HG02623 (cell line): ENCODE results near the gene DPF1.
"Not testable (repeated sequence)": the region's sequence is repeated elsewhere in the genome, so short reads cannot be mapped to it uniquely, and the experiment has no call there.

Experiments used
- ATAC-seq: cut with Tn5 transposase; IDR thresholded peaks from one replicate; pipeline ENCODE4 v1.9.1; 2021; ENCODE audit warnings: moderate library complexity; ENCODE audit not compliant: unreplicated experiment

The DPF1 gene

GRCh38 chr19:38224014-38224862, at the start of gene DPF1:
Gene DPF1, minus strand, starts transcription at chr19:38224222. Its CDS starts 80 bp downstream, at chr19:38224142.
- peak; percentile 73 for ATAC-seq

GRCh38 chr19:38273499-38273898, 49.5 kb upstream of the DPF1 start:
- no peak for ATAC-seq

- no peak for ATAC-seq
These were observed 46.7 kb upstream of the DPF1 start for GRCh38 chr19:38270587-38271167.

DNA sequence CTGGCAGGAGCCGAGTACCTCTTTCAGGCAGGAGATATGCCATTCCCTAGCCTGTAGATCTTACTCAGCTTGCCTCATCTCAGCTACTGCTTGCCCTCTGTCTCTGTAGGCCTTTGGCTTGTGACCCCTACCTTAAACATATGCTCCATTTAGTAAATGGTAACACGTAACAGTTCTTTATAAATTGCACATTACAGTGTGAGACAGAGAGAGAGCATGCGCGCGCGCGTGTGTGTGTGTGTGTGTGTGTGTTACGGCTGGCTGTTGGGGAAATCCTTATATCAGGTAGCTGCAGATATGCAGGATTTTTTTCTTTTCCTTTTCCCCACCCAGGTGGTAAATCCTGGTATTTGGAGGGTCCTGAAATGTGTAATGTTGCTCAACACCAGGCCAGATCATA, 44.5 kb upstream of the DPF1 start:
- ATAC-seq: no peak

DNA sequence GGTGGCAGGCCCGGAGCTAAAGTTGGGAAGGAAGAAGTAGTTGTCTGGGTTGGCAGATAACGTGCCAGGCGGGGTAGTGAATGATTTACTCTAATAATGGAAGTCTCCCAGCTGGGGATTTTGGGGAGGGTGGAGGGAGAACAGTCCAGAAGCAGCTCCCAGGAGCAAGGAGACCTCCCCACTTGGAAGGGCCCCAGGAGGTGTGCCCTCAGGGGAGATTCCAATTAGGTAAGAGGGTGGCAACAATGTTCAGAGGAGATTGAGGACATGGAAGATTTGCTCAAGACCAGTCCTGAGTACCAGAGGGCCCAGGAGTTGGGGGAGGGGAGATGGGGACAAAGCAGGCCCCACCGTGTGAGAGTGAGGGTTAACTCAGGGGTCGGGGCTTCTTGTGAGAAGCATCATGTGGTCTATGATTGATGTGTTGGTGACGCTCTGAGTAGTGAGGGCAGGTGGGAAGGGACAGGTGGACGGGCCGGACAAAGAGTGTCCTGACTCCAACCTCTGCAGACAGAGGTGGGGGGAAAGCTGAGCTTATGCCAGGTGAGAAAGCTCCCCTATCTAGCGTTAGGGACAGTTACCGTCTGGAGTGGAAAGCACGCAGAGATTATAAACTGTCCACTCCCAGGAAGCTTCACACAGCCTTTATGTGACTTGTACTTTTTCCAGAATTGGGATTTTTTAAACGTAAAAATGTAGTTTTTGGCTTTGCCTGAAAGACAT, 43.9 kb upstream of the DPF1 start:
- ATAC-seq: no peak

- no peak for ATAC-seq
These were observed 43.1 kb upstream of the DPF1 start for GRCh38 chr19:38266981-38267597.

DNA sequence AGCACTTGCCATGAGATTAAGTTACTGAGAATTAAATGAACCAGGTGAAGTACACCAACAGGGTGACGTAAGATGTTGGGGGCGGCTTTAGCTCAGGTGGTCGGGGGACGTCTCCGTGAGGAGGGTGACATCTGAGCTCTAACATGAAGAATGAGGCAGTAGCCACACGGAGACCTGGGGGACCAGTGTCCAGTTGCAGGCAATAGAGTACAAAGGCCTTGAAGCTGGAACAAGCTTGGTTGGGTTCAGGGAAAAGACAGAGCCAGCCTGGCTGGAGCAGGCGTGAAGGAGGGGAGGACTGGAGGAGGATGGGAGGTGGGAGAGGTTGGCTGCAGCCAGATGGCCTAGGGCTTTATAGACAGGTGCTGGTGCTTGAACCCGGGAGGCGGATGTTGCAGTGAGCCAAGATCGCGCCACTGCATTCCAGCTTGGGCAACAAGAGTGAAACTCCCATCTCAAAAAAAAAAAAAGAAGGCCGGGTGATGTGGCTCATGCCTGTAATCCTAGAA, 42.0 kb upstream of the DPF1 start:
- no peak for ATAC-seq

DNA sequence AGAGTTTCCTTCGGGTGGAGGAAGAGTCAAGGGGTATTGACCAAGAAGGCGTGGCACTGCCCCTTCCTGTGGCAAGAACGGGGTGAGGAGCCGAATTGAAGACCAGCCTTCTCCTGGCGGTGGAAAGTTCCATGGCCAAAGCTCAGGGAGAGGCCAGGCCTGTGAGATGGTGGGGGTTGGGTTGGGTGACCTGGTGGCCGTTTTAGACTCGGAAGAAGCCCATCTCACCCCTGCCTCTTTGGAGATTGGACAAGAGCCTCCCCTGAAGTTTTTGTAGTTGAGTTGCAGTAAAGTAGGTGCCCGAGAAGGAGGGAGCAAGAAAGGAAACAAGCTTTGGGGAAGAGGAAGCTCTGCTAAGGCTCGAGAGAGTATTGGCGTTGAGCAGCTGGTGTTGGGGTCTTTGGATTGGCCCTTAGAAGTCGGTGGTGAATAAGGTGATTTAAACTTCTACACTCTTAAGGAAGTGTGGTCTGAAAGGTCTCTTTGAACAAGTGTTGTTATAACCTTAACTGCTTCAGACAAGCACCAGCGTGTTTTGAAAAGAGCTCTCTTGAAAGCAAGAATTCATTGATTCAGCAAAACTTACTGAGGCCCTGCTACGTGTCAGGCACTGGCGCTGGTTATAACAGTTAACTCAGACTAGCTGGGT, 41.3 kb upstream of the DPF1 start:
- no peak for ATAC-seq

DNA sequence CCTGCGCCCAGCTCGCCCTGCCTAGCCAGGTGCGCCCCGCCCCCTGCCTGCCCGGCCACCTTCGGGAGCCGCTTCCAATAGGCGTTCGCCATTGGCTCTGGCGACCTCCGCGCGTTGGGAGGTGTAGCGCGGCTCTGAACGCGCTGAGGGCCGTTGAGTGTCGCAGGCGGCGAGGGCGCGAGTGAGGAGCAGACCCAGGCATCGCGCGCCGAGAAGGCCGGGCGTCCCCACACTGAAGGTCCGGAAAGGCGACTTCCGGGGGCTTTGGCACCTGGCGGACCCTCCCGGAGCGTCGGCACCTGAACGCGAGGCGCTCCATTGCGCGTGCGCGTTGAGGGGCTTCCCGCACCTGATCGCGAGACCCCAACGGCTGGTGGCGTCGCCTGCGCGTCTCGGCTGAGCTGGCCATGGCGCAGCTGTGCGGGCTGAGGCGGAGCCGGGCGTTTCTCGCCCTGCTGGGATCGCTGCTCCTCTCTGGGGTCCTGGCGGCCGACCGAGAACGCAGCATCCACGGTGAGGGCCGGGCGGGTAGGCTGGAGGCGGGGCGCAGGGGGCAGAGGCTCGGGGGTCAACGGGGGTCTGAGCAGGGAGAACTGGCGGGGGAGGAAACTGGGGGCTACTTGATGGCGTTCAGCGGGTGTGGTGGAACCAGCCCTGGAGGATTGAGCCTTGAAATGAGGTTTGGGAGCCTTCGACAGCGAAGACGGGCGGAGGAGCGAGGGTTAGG, 40.6 kb upstream of the DPF1 start, which contains the start of gene SPINT2:
Gene SPINT2 (plus strand): TSS at position 88 of the 727 bp plus-strand sequence. CDS start 320 bp downstream, at position 408.
- no peak for ATAC-seq

DNA sequence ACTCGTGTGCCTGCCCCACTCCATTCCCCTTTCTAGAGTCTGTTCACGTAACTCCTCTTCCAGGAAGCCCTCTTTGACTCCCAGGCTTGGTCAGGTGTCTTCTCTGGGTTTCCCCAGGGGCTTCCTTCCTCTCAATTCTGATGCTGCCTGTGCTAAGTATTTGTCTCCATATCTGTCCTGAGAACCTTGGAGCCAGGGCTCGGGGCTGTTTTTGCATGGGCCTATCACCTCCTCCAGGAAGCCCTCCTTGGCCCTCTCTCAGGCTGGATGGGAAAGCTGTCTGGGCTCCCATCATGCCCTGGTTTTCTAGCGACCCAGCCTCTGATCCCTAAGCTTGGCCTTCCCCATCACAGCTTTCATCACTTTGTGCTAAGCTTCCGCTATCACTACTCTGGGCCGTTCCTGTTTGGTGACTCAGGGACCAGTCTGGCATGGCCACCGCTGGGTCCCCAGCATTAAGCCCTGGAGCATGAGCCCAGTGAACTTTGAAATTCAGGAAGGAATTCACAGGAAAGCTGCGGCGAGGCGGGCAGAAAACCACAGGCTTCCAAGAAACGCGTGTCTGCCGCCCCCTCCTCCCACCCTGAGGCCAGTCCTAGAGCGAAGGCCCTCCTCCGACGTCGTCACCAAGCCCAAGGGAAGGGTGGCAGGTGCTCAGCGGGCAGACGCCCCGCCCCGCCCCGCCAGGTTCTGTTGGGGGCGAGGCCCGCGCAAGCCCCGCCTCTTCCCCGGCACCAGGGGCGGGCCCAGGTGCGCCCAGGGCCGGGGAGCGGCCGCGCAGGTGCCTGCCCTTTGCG, 39.9 kb upstream of the DPF1 start:
- no peak for ATAC-seq

GRCh38 chr19:38262585-38263268, 38.7 kb upstream of the DPF1 start:
- ATAC-seq: no peak

- ATAC-seq: not testable (repeated sequence)
These were observed 37.9 kb upstream of the DPF1 start for GRCh38 chr19:38261942-38262341.

DNA sequence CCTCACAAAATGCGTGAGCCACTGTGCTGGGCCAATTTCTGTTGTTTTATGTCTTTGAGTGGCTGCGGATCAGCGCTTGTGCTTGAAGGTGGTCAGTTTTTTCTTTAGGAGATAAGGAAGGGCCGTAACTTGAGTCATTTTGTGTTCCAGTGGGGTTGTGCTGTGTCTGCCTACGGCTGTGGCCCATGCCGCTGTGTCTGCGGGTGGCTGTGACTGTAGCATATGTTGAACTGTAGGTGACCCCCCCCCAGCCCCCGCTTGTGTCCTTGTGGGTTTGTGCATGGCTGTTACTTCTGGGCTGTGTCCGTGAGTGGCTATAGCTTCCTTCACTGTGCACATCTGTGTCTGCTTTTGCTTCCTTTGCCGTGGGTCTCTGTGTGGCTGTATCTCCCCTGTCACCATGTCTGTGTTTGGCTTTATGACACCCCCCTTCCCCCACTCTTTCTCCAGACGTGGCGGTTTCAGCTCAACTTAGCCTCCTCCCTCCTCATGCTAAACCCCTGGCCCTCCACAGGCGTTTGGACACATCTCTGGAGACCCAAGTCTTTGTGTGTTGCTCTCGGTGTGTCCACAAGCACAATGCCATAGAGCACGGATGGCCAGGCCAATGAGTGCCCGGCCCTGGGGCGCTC, 31.5 kb upstream of the DPF1 start:
- no peak for ATAC-seq

- no peak for ATAC-seq
These were observed 29.8 kb upstream of the DPF1 start for GRCh38 chr19:38253788-38254187.

GRCh38 chr19:38252941-38253691, 29.1 kb upstream of the DPF1 start:
- no peak for ATAC-seq

GRCh38 chr19:38252385-38252784, 28.4 kb upstream of the DPF1 start:
- no peak for ATAC-seq

DNA sequence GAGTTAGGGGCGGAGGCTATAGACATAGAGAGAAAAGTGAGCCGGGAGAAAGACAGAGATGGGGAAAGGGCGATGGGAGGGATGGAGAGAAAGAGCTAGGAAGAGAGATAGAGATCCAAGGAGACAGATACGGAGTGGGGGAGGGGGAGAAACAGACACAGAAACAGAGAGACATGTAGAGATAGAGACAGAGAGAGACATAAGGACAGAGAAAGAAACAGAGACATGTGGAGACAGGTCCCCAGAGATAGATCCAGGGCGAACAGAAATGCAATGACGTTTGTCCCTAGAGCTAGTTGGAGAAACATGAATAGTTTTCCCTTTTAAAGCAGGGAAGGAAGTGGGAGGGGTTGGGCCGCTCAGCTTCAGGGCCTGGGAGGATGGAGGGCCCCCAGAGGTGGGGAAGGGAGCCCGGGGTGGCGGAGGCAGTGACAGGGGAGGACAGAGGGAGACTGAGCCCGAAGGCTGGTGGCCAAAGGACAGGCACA, 27.6 kb upstream of the DPF1 start:
- ATAC-seq: no peak
